Trophoblast cell (in vitro differentiated cells and primary cell): ENCODE data around the gene TRPC6.

Source experiments
- DNase-seq, 2 donors: peaks; one replicate each; pipeline ENCODE4 v3.0.0-alpha.2; 2016
- H2AFZ ChIP-seq: 2 replicates; pipeline ENCODE4 v1.6.1; 2013; ENCODE audit warnings: low read length, moderate library complexity, mild to moderate bottlenecking; ENCODE audit not compliant: insufficient read depth, poor library complexity
- H2AK5ac ChIP-seq: 2 replicates; pipeline ENCODE4 v1.6.1; 2013; ENCODE audit warnings: mild to moderate bottlenecking, low read length
- H2BK120ac ChIP-seq: 2 replicates; pipeline ENCODE4 v1.6.1; 2013; ENCODE audit warnings: low read length, mild to moderate bottlenecking, moderate library complexity; ENCODE audit not compliant: insufficient read depth, poor library complexity
- H2BK12ac ChIP-seq: 2 replicates; pipeline ENCODE4 v1.6.1; 2013; ENCODE audit warnings: mild to moderate bottlenecking, low read length, moderate library complexity
- H2BK5ac ChIP-seq: 2 replicates; pipeline ENCODE4 v1.6.1; 2013; ENCODE audit warnings: low read length, low read depth, moderate library complexity, mild to moderate bottlenecking; ENCODE audit not compliant: poor library complexity
- H3K14ac ChIP-seq: 2 replicates; pipeline ENCODE4 v1.6.1; 2013; ENCODE audit warnings: mild to moderate bottlenecking, low read length
- H3K18ac ChIP-seq: 2 replicates; pipeline ENCODE4 v1.6.1; 2013; ENCODE audit warnings: mild to moderate bottlenecking, low read length
- H3K23ac ChIP-seq: 2 replicates; pipeline ENCODE4 v1.6.1; 2013; ENCODE audit warnings: low read length
- H3K27ac ChIP-seq: 2 replicates; pipeline ENCODE4 v1.5.1; 2013; ENCODE audit warnings: low read depth, mild to moderate bottlenecking, inconsistent platforms, low read length, moderate library complexity
- H3K27me3 ChIP-seq: 2 replicates; pipeline ENCODE4 v1.6.1; 2013; ENCODE audit warnings: inconsistent platforms, mild to moderate bottlenecking, low read length, moderate library complexity; ENCODE audit not compliant: insufficient read depth
- H3K36me3 ChIP-seq, 2 experiments: 1 replicate in 1 of 2; 2 replicates in 1 of 2; pipeline ENCODE4 v1.6.1; 2013; ENCODE audit warnings: low read length in 2 of 2, mild to moderate bottlenecking in 2 of 2, moderate library complexity in 1 of 2; ENCODE audit not compliant: insufficient read depth in 2 of 2, control insufficient read depth in 1 of 2
- H3K4ac ChIP-seq: 2 replicates; pipeline ENCODE4 v1.6.1; 2013; ENCODE audit warnings: low read depth, mild to moderate bottlenecking, low read length, moderate library complexity
- H3K4me1 ChIP-seq, 2 experiments: 1 replicate in 1 of 2; 2 replicates in 1 of 2; pipeline ENCODE4 v1.6.1; 2013; ENCODE audit warnings: low read length in 2 of 2, mild to moderate bottlenecking in 2 of 2, moderate library complexity in 1 of 2; ENCODE audit not compliant: insufficient read depth in 2 of 2, control insufficient read depth in 1 of 2
- H3K4me2 ChIP-seq: 2 replicates; pipeline ENCODE4 v1.6.1; 2013; ENCODE audit warnings: inconsistent platforms, mild to moderate bottlenecking, low read length, moderate library complexity
- H3K4me3 ChIP-seq: 2 replicates; pipeline ENCODE4 v1.5.1; 2013; ENCODE audit warnings: mild to moderate bottlenecking, low read depth, low read length, inconsistent platforms
- H3K79me1 ChIP-seq: one replicate; pipeline ENCODE4 v1.6.1; 2013; ENCODE audit warnings: low read length
- H3K79me2 ChIP-seq: 2 replicates; pipeline ENCODE4 v1.6.1; 2013; ENCODE audit warnings: low read length, mild to moderate bottlenecking; ENCODE audit not compliant: control insufficient read depth, insufficient read depth, poor library complexity
- H3K9ac ChIP-seq: 2 replicates; pipeline ENCODE4 v1.6.1; 2013; ENCODE audit warnings: mild to moderate bottlenecking, low read length
- H3K9me3 ChIP-seq: 2 replicates; pipeline ENCODE4 v1.6.1; 2013; ENCODE audit warnings: low read depth, mild to moderate bottlenecking, control low read depth, inconsistent platforms, low read length; ENCODE audit not compliant: insufficient read depth
- H4K12ac ChIP-seq: 2 replicates; pipeline ENCODE4 v1.6.1; 2013; ENCODE audit warnings: low read depth, mild to moderate bottlenecking, low read length, moderate library complexity
- H4K8ac ChIP-seq: 2 replicates; pipeline ENCODE4 v1.6.1; 2013; ENCODE audit warnings: low read depth, mild to moderate bottlenecking, low read length, moderate library complexity
- H4K91ac ChIP-seq: one replicate; pipeline ENCODE4 v1.6.1; 2013; ENCODE audit warnings: low read depth, mild to moderate bottlenecking, low read length, moderate library complexity
- WGBS: extraction: QIAGEN DNeasy Blood & Tissue Kit; methylation state at CpG from one replicate; pipeline ENCODE4 v1.1.7; 2013; ENCODE audit warnings: missing lambda C conversion rate; ENCODE audit not compliant: insufficient read length, insufficient coverage; ENCODE audit errors: extremely low coverage; 5-methylcytosine and 5-hydroxymethylcytosine counted together

TRPC6 gene

DNA sequence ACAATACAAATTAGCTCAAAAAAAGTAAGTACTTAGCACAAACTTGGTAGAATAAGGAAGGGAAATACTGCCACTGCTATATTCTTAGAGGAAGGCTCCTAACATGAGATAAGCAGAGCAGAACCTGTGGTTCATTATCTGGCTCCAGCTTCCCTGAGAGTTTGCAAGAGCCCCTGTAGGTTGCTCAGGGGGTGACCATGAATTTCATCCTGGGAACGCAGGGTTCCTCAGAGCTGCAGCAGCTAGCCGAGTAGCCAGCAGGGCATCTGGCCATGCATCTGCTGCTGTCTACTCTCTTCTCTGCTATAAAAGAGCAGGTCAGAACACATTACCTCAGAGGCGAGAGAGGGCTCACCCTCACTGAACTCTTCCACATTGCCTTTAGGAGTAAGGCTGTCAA lies 67.3 kb downstream of the TRPC6 start:
- Histone ChIP-seq H4K12ac (no peak overlapping the region), H3K9me3 (peaks cover 4% of the 10 kb centered on the region), H3K23ac (no peak overlapping the region), H3K18ac (no peak overlapping the region), H3K79me1 (no peaks in the 10 kb centered on the region), H3K36me3 (no peaks in the 10 kb centered on the region), H4K8ac (no peak overlapping the region), H3K4me2 (no peak overlapping the region), H4K91ac (no peak overlapping the region), H3K27me3 (no peaks in the 10 kb centered on the region), H3K14ac (no peak overlapping the region), H3K4me3 (no peak overlapping the region), H3K79me2 (no peaks in the 10 kb centered on the region), H2BK120ac (no peak overlapping the region), H2AFZ (no peak overlapping the region), H3K9ac (no peak overlapping the region), H2BK5ac (no peak overlapping the region), H2BK12ac (no peak overlapping the region), H3K4ac (no peak overlapping the region), H3K4me1 (no peaks in the 10 kb centered on the region), H2AK5ac (no peak overlapping the region), H3K27ac (no peak overlapping the region)
- no peak for DNase-seq
- no CpG with 5 or more reads among the region's 3 CpGs for WGBS

DNA sequence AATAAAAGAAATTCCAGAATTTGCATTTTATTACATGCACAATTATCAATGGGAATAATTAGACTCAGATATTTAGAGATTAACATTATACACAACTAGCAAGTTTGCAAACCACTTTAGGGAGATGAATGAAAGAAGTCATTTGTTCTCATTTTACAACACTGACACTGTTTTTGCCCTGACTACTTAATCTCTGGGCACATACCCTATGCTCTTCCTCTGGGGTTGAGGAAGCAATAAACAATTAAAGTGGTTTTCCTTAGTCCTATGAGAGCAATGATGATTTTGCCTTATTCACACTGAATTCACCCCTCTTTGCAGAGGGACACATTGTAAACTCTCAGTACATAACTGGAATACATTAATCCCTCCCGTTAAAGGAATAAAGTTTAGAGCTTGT lies 72.7 kb downstream of the TRPC6 start:
- Histone ChIP-seq H3K4me3 (no peak overlapping the region), H3K4me2 (no peak overlapping the region), H2AK5ac (no peak overlapping the region), H2BK120ac (no peak overlapping the region), H3K18ac (no peak overlapping the region), H3K4ac (no peak overlapping the region), H3K27ac (no peak overlapping the region), H3K14ac (no peak overlapping the region), H3K23ac (no peak overlapping the region), H3K79me1 (no peaks in the 10 kb centered on the region), H3K27me3 (no peaks in the 10 kb centered on the region), H4K91ac (no peak overlapping the region), H3K9ac (no peak overlapping the region), H2AFZ (no peak overlapping the region), H3K9me3 (no peaks in the 10 kb centered on the region), H4K8ac (no peak overlapping the region), H4K12ac (no peak overlapping the region), H2BK5ac (no peak overlapping the region), H3K79me2 (no peaks in the 10 kb centered on the region), H3K4me1 (no peaks in the 10 kb centered on the region), H2BK12ac (no peak overlapping the region), H3K36me3 (no peaks in the 10 kb centered on the region)
- WGBS = no CpG with 5 or more reads among the region's 1 CpG
- DNase-seq = no peak

DNA sequence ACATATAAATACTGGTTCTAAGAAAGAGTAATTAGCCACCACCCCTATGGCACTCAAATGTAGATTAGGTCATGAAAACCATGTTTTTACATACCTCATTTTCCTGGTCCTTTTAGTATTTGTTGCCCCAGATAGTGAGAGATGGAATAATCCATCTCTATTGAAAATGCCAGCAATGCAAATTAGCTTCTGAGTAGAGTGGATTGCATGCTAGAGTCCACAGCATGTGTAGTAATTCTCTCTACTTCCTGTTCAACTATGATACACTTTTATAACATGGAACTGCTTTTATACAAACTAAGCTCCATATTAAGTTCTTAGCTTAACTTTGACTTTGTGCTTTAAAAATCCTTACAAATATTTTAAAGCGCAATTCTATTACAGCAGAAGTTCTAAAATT lies 73.2 kb downstream of the TRPC6 start:
- H2BK5ac ChIP-seq = no peak overlapping the region
- no peaks in the 10 kb centered on the region for H3K9me3 ChIP-seq
- WGBS = no CpG with 5 or more reads among the region's 1 CpG
- no peak overlapping the region for H2AK5ac ChIP-seq
- no peak overlapping the region for H4K91ac ChIP-seq
- no peak overlapping the region for H3K4ac ChIP-seq
- H3K9ac ChIP-seq = no peak overlapping the region
- no peak overlapping the region for H4K8ac ChIP-seq
- no peak overlapping the region for H3K4me3 ChIP-seq
- H3K79me1 ChIP-seq = no peaks in the 10 kb centered on the region
- H4K12ac ChIP-seq = no peak overlapping the region
- no peak overlapping the region for H3K27ac ChIP-seq
- no peaks in the 10 kb centered on the region for H3K27me3 ChIP-seq
- H3K4me2 ChIP-seq = no peak overlapping the region
- H3K14ac ChIP-seq = no peak overlapping the region
- H3K4me1 ChIP-seq = no peaks in the 10 kb centered on the region
- no peak overlapping the region for H2AFZ ChIP-seq
- H3K18ac ChIP-seq = no peak overlapping the region
- DNase-seq = no peak
- no peaks in the 10 kb centered on the region for H3K36me3 ChIP-seq
- H3K23ac ChIP-seq = no peak overlapping the region
- no peak overlapping the region for H2BK120ac ChIP-seq
- no peak overlapping the region for H2BK12ac ChIP-seq
- H3K79me2 ChIP-seq = no peaks in the 10 kb centered on the region

DNA sequence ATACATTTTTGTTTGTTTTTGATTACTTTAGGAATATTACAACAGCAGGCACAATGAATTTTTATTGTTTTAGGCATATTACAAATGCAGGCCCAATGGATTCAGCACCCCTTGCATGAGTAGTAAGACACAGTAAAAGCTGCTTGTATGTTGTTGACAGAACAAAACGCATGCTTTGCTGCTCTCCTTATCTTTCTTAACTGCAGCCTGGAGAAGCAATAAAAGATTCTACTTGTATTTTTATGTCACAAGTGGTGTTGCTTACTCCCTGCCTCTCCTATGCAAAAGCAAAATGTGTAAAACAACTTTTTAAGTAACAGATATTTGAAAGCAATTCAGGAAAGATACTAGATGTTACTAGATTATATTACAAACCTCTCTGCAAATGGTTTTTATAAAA lies 73.9 kb downstream of the TRPC6 start:
- no peaks in the 10 kb centered on the region for H3K4me1 ChIP-seq
- no peaks in the 10 kb centered on the region for H3K79me2 ChIP-seq
- H3K9ac ChIP-seq = no peak overlapping the region
- H2BK120ac ChIP-seq = no peak overlapping the region
- no CpG with 5 or more reads among the region's 1 CpG for WGBS
- no peak overlapping the region for H3K14ac ChIP-seq
- DNase-seq = no peak
- H3K4ac ChIP-seq = no peak overlapping the region
- H2AK5ac ChIP-seq = no peak overlapping the region
- H3K4me3 ChIP-seq = no peak overlapping the region
- no peak overlapping the region for H3K27ac ChIP-seq
- H2BK5ac ChIP-seq = no peak overlapping the region
- no peaks in the 10 kb centered on the region for H3K9me3 ChIP-seq
- H3K4me2 ChIP-seq = no peak overlapping the region
- H2BK12ac ChIP-seq = no peak overlapping the region
- H3K79me1 ChIP-seq = no peaks in the 10 kb centered on the region
- no peak overlapping the region for H4K8ac ChIP-seq
- H4K91ac ChIP-seq = no peak overlapping the region
- no peak overlapping the region for H4K12ac ChIP-seq
- H3K27me3 ChIP-seq = no peaks in the 10 kb centered on the region
- no peaks in the 10 kb centered on the region for H3K36me3 ChIP-seq
- H2AFZ ChIP-seq = no peak overlapping the region
- H3K18ac ChIP-seq = no peak overlapping the region
- H3K23ac ChIP-seq = no peak overlapping the region
